KG1 (cell line): ENCODE results near the gene TDRD9.

Experiments
- DNase-seq: peaks from one replicate; lab custom pipeline; 2025; lab: John Stamatoyannopoulos, UW

The TDRD9 gene

GRCh38 chr14:104034976-104035699 is 106.9 kb downstream of the TDRD9 start:
- DNase-seq = no peak

GRCh38 chr14:104036212-104036611 is 108.0 kb downstream of the TDRD9 start:
- no peak for DNase-seq

GRCh38 chr14:104037074-104037473 is 108.8 kb downstream of the TDRD9 start:
- no peak for DNase-seq

GRCh38 chr14:104037903-104038302 is 109.6 kb downstream of the TDRD9 start:
- DNase-seq = no peak

GRCh38 chr14:104039214-104039613 is 111.0 kb downstream of the TDRD9 start:
- no peak for DNase-seq

- DNase-seq = no peak
Observed at GRCh38 chr14:104040539-104040938, 112.3 kb downstream of the TDRD9 start.

- DNase-seq = no peak
Observed at GRCh38 chr14:104041430-104042104, 113.3 kb downstream of the TDRD9 start.

GRCh38 chr14:104044016-104044415 is 115.8 kb downstream of the TDRD9 start:
- no peak for DNase-seq

GRCh38 chr14:104047761-104048160 is 119.5 kb downstream of the TDRD9 start:
- no peak for DNase-seq

GRCh38 chr14:104048758-104049507 is 120.7 kb downstream of the TDRD9 start:
- DNase-seq = no peak

- DNase-seq = no peak
Observed at GRCh38 chr14:104049576-104050240, 121.5 kb downstream of the TDRD9 start.

GRCh38 chr14:104051092-104051813 is 123.0 kb downstream of the TDRD9 start:
- no peak for DNase-seq

GRCh38 chr14:104054222-104054905 is 126.1 kb downstream of the TDRD9 start:
- no peak for DNase-seq

GRCh38 chr14:104062281-104062680 is 134.0 kb downstream of the TDRD9 start:
- no peak for DNase-seq

- DNase-seq = no peak
Observed at GRCh38 chr14:104064003-104064402, 135.7 kb downstream of the TDRD9 start.

GRCh38 chr14:104066279-104066678 is 138.0 kb downstream of the TDRD9 start:
- DNase-seq = no peak

GRCh38 chr14:104066719-104067295 is 138.6 kb downstream of the TDRD9 start:
- DNase-seq = no peak

GRCh38 chr14:104069541-104069940 is 141.3 kb downstream of the TDRD9 start:
- DNase-seq = no peak

- DNase-seq = no peak
Observed at GRCh38 chr14:104072586-104072985, 144.3 kb downstream of the TDRD9 start.

GRCh38 chr14:104073764-104074163 is 145.5 kb downstream of the TDRD9 start:
- no peak for DNase-seq
